Measurements from ENCODE around the gene FAM221A.

GRCh38 chr7:23679898-23680413 lies at the start of gene FAM221A:
- TF ChIP-seq, protein P1, sequence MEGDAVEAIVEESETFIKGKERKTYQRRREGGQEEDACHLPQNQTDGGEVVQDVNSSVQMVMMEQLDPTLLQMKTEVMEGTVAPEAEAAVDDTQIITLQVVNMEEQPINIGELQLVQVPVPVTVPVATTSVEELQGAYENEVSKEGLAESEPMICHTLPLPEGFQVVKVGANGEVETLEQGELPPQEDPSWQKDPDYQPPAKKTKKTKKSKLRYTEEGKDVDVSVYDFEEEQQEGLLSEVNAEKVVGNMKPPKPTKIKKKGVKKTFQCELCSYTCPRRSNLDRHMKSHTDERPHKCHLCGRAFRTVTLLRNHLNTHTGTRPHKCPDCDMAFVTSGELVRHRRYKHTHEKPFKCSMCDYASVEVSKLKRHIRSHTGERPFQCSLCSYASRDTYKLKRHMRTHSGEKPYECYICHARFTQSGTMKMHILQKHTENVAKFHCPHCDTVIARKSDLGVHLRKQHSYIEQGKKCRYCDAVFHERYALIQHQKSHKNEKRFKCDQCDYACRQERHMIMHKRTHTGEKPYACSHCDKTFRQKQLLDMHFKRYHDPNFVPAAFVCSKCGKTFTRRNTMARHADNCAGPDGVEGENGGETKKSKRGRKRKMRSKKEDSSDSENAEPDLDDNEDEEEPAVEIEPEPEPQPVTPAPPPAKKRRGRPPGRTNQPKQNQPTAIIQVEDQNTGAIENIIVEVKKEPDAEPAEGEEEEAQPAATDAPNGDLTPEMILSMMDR (IDR thresholded peaks at IDR 0.05; ENCODE audit: low read depth, low read length) = no peak
- TF ChIP-seq EZH2phosphoT487 (IDR thresholded peaks at IDR 0.05; ENCODE audit: low read depth) = no peak

All from OCI-LY3 (cell line).